RPMI7951 (cell line): ENCODE measurements around the gene PFAS. TPM values are rescaled to one million over a fixed set of nuclear protein-coding genes. Genes with fewer than 3 reads are reported as not detected.

ENCODE experiments used
- DNase-seq: peaks from one replicate; pipeline ENCODE4 v3.0.0-alpha.2; 2012; ENCODE audit warnings: low read depth
- total RNA-seq: library from RNA; depleted of rRNA; stranded (reverse); fragments of >200 nt; shearing (Covaris generic); gene quantifications from 2 replicates; pipeline ENCODE4 v1.2.3, GENCODE V29; 2014; rRNA removed

PFAS gene
- total RNA-seq, 1 experiment from 2014 or later = 10.5 TPM

GRCh38 chr17:8294814-8295316 is 45.8 kb downstream of the PFAS start:
- no peak for DNase-seq

- no peak for DNase-seq
Measured at GRCh38 chr17:8300226-8300625, 51.1 kb downstream of the PFAS start.

- DNase-seq = peak; percentile 59
Measured at GRCh38 chr17:8300627-8301242, 51.6 kb downstream of the PFAS start.

- no peak for DNase-seq
Measured at GRCh38 chr17:8310601-8311123, 61.6 kb downstream of the PFAS start.

- DNase-seq = no peak
Measured at GRCh38 chr17:8311131-8311790, 62.2 kb downstream of the PFAS start.

GRCh38 chr17:8312251-8312650 is 63.2 kb downstream of the PFAS start:
- DNase-seq = no peak

GRCh38 chr17:8312726-8313600 is 63.9 kb downstream of the PFAS start:
- DNase-seq = no peak

GRCh38 chr17:8314797-8315763 is 66.0 kb downstream of the PFAS start:
- no peak for DNase-seq

- no peak for DNase-seq
Measured at GRCh38 chr17:8315764-8316217, 66.7 kb downstream of the PFAS start.

GRCh38 chr17:8318010-8318935 is 69.2 kb downstream of the PFAS start:
- no peak for DNase-seq

Other genes starting within 250 kb of the PFAS start
- gene GUCY2D, start 246.7 kb upstream of the PFAS start, total RNA-seq = not detected in 2 replicates
- not detected in 2 replicates for gene ALOX15B, start 210.2 kb upstream of the PFAS start, total RNA-seq
- gene ALOX12B, start 161.6 kb upstream of the PFAS start, total RNA-seq = not detected in 2 replicates
- 0.12 TPM in 1 of 2 replicates, not detected in the other for gene ALOXE3, start 130.8 kb upstream of the PFAS start, total RNA-seq
- 0.48 TPM in 1 of 2 replicates, not detected in the other for gene HES7, start 125.2 kb upstream of the PFAS start, total RNA-seq
- gene PER1, start 96.9 kb upstream of the PFAS start, total RNA-seq = 3.0 and 8.2 TPM in 2 replicates
- 2.0 and 2.1 TPM in 2 replicates for gene VAMP2, start 86.3 kb upstream of the PFAS start, total RNA-seq
- 53.3 and 64.7 TPM in 2 replicates for gene TMEM107, start 72.9 kb upstream of the PFAS start, total RNA-seq
- 3.0 and 5.9 TPM in 2 replicates for gene BORCS6, start 59.1 kb upstream of the PFAS start, total RNA-seq
- 94.7 and 97.8 TPM in 2 replicates for gene AURKB, start 38.7 kb upstream of the PFAS start, total RNA-seq
- 3.4 and 3.7 TPM in 2 replicates for gene CTC1, start 1.2 kb upstream of the PFAS start, total RNA-seq
- gene RANGRF, start 39.4 kb downstream of the PFAS start, total RNA-seq = 10.7 and 14.9 TPM in 2 replicates
- gene SLC25A35, start 46.1 kb downstream of the PFAS start, total RNA-seq = 0.98 and 1.2 TPM in 2 replicates
- gene ARHGEF15, start 61.0 kb downstream of the PFAS start, total RNA-seq = not detected in 2 replicates
- gene ODF4, start 90.6 kb downstream of the PFAS start, total RNA-seq = not detected in 2 replicates
- gene RPL26, start 133.9 kb downstream of the PFAS start, total RNA-seq = 2,664 and 2,696 TPM in 2 replicates
- not detected in 2 replicates for gene RNF222, start 148.5 kb downstream of the PFAS start, total RNA-seq
- 23.6 and 26.4 TPM in 2 replicates for gene NDEL1, start 186.6 kb downstream of the PFAS start, total RNA-seq